Hepatocyte (in vitro differentiated cells): ENCODE data around the gene DOC2A.

Experiments
- CTCF ChIP-seq: fragments of 200-600 bp; sonication (generic); IDR thresholded peaks from 2 replicates; pipeline ENCODE4 v1.5.1; 2016; ENCODE audit warnings: antibody characterized with exemption, mild to moderate bottlenecking; ENCODE audit not compliant: poor library complexity
- EZH2 ChIP-seq: fragments of 200-600 bp; sonication (generic); IDR thresholded peaks from 2 replicates; pipeline ENCODE4 v1.6.1; 2016; ENCODE audit warnings: antibody characterized with exemption, mild to moderate bottlenecking, borderline replicate concordance

GRCh38 chr16:29986931-29987330, 23.9 kb downstream of the DOC2A start:
- TF ChIP-seq EZH2 = no peak
- TF ChIP-seq CTCF = no peak
